PC-3 (cell line): ENCODE data around the gene PTGDS. TPM values are rescaled to one million over a fixed set of nuclear protein-coding genes. Genes with fewer than 3 reads are reported as not detected.

Experiments used
- ATAC-seq: fragments of 200-7000 bp; cut with Tn5 transposase; 2 replicates; pipeline ENCODE4 v1.9.1; 2020; ENCODE audit warnings: mild to moderate bottlenecking, moderate library complexity
- BruUV-seq: library from RNA; stranded (reverse); fragments of 400-500 nt; replicated peaks from 2 replicates; lab custom pipeline; 2021; lab: Mats Ljungman, UMichigan
- CTCF ChIA-PET: fragments of 300-600 bp; sonication (Branson Sonifier 250); formaldehyde crosslinking; loops from one replicate; lab custom pipeline; 2022; ENCODE audit warnings: antibody characterized with exemption; lab: Charles Lee
- POLR2A ChIA-PET: fragments of 300-600 bp; sonication (Branson Sonifier 250); formaldehyde crosslinking; loops from one replicate; lab custom pipeline; 2022; ENCODE audit warnings: antibody characterized with exemption; ENCODE audit not compliant: unreplicated experiment; lab: Charles Lee
- DNase-seq: peaks from one replicate; pipeline ENCODE4 v3.0.0-alpha.2; 2015
- H2AFZ ChIP-seq: fragments of 300-600 bp; sonication (generic); 2 replicates; pipeline ENCODE4 v1.6.0; 2016; ENCODE audit warnings: antibody characterized with exemption, low read length
- H3F3A ChIP-seq: fragments of 300-600 bp; sonication (generic); one replicate; pipeline ENCODE4 v1.6.0; 2017; ENCODE audit warnings: antibody characterized with exemption, low read length, control low read depth, mild to moderate bottlenecking; ENCODE audit not compliant: unreplicated experiment
- H3K27ac ChIP-seq: fragments of 300-600 bp; sonication (generic); 2 replicates; pipeline ENCODE4 v1.5.1; 2016; ENCODE audit warnings: mild to moderate bottlenecking, low read length
- H3K27me3 ChIP-seq: fragments of 300-600 bp; sonication (generic); 2 replicates; pipeline ENCODE4 v1.6.1; 2016; ENCODE audit warnings: low read length, mixed read lengths
- H3K36me3 ChIP-seq: fragments of 300-600 bp; sonication (generic); 2 replicates; pipeline ENCODE4 v1.6.1; 2016; ENCODE audit warnings: low read depth, mixed run types, low read length, mixed read lengths
- H3K4me1 ChIP-seq: fragments of 300-600 bp; sonication (generic); 2 replicates; pipeline ENCODE4 v1.5.1; 2016; ENCODE audit warnings: low read length; ENCODE audit not compliant: insufficient read depth
- H3K4me2 ChIP-seq: fragments of 300-600 bp; sonication (generic); 2 replicates; pipeline ENCODE4 v1.6.0; 2016; ENCODE audit warnings: low read length
- H3K4me3 ChIP-seq: fragments of 300-600 bp; sonication (generic); 2 replicates; pipeline ENCODE4 v1.5.1; 2016; ENCODE audit warnings: mild to moderate bottlenecking, low read length, mixed read lengths
- H3K79me2 ChIP-seq: fragments of 300-600 bp; sonication (generic); 2 replicates; pipeline ENCODE4 v1.6.1; 2017; ENCODE audit warnings: low read length, mixed read lengths
- H3K9ac ChIP-seq: fragments of 300-600 bp; sonication (generic); 2 replicates; pipeline ENCODE4 v1.6.0; 2016; ENCODE audit warnings: mild to moderate bottlenecking, low read length
- H3K9me2 ChIP-seq: fragments of 300-600 bp; sonication (generic); replicated peaks from 2 replicates; pipeline ENCODE4 v1.6.1; 2016; ENCODE audit warnings: mixed run types, low read length, mixed read lengths
- H3K9me3 ChIP-seq: fragments of 300-600 bp; sonication (generic); 2 replicates; pipeline ENCODE4 v1.6.1; 2016; ENCODE audit warnings: low read length, mixed read lengths
- H4K20me1 ChIP-seq: fragments of 300-600 bp; sonication (generic); 2 replicates; pipeline ENCODE4 v1.6.1; 2016; ENCODE audit warnings: low read length, mixed read lengths
- EZH2 ChIP-seq: fragments of 300-600 bp; sonication (generic); IDR thresholded peaks from one replicate; pipeline ENCODE4 v1.6.1; 2017; ENCODE audit warnings: antibody characterized with exemption, mild to moderate bottlenecking, low read length; ENCODE audit not compliant: unreplicated experiment
- EZH2phosphoT487 ChIP-seq: fragments of 300-600 bp; sonication (generic); IDR thresholded peaks from 2 replicates; pipeline ENCODE4 v1.6.1; 2018; ENCODE audit warnings: mild to moderate bottlenecking, antibody characterized with exemption, low read length, borderline replicate concordance
- intact Hi-C: fragments of 100-400 bp; cut with micrococcal nuclease; formaldehyde crosslinking; loops from 2 replicates; pipeline ENCODE4 v1.9.0; 2023
- total RNA-seq: library from RNA; depleted of rRNA; stranded (reverse); fragments of >200 nt; gene quantifications from 2 replicates; pipeline ENCODE4 v1.2.3, GENCODE V29; 2014
- TF ChIP-seq, protein P1 (sequence below): fragments of 300-600 bp; sonication (generic); conservative IDR thresholded peaks from 2 replicates; pipeline ENCODE4 v1.5.1; 2017; ENCODE audit warnings: antibody characterized with exemption, low read depth, mild to moderate bottlenecking, low read length

The PTGDS gene
- total RNA-seq, 1 experiment from 2014 or later = not detected

DNA sequence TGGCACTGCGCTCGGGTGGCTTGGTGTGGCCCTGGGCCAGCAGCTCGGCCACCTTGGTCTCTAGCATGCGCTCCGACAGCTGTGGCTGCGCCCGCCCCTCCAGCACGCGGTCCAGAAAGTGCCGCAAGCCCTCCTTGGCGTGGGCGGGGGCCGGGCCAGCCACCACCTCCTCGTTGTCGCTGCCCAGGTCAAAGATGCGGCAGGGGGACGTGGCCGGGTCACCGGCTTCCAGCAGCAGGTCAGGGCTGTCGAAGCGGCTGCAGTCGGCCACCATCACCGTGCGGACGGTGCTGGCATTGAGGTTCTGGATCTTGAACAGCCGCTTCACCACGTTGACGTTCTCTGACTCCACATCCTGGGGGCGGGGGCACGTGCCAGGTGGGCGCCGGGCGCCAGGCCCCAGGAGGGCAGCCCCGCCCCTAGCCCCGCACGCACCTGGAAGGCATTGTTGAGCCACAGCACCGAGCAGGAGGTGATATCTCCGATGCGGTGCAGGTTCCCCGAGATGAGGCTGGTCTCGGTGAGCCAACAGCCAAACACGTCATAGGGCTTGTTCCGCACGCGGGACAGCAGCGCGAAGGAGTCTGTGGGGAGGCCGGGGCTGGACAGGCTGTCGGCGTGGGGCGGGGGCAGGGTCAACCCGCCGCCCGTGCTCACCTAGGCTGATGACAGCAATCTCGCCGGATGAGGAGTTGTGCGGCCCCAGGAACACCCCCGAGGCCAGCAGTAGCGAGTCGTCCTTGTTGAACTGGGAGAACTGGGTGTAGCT, 35.0 kb upstream of the PTGDS start:
- ChIA-PET CTCF (no interaction called here), POLR2A (no interaction called here)
- DNase-seq (no peak), ATAC-seq (no peak)
- no peaks in the 10 kb centered on the region for H3K9me2 ChIP-seq
- H3K9ac ChIP-seq = no peak overlapping the region
- H3K9me3 ChIP-seq = no peaks in the 10 kb centered on the region
- H3K4me1 ChIP-seq = no peaks in the 10 kb centered on the region; the same call in 1 of the 2 replicates
- H3K27ac ChIP-seq = no peak overlapping the region
- no peaks in the 10 kb centered on the region for H4K20me1 ChIP-seq
- intact Hi-C loops = no loop called here
- BruUV-seq = no TSS peak
- no peak overlapping the region for H2AFZ ChIP-seq
- no peaks in the 10 kb centered on the region; the same call in 1 of the 2 replicates for H3K36me3 ChIP-seq
- H3K27me3 ChIP-seq = no peaks in the 10 kb centered on the region
- no peak overlapping the region; the same call in 1 of the 2 replicates for H3K4me3 ChIP-seq
- TF ChIP-seq, protein P1, sequence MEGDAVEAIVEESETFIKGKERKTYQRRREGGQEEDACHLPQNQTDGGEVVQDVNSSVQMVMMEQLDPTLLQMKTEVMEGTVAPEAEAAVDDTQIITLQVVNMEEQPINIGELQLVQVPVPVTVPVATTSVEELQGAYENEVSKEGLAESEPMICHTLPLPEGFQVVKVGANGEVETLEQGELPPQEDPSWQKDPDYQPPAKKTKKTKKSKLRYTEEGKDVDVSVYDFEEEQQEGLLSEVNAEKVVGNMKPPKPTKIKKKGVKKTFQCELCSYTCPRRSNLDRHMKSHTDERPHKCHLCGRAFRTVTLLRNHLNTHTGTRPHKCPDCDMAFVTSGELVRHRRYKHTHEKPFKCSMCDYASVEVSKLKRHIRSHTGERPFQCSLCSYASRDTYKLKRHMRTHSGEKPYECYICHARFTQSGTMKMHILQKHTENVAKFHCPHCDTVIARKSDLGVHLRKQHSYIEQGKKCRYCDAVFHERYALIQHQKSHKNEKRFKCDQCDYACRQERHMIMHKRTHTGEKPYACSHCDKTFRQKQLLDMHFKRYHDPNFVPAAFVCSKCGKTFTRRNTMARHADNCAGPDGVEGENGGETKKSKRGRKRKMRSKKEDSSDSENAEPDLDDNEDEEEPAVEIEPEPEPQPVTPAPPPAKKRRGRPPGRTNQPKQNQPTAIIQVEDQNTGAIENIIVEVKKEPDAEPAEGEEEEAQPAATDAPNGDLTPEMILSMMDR = no peak
- TF ChIP-seq EZH2 (no peak), EZH2phosphoT487 (no peak)
- H3K4me2 ChIP-seq = peak overlapping the region; percentile 98
- peaks cover 26% of the 10 kb centered on the region for H3K79me2 ChIP-seq
- H3F3A ChIP-seq = no peaks in the 10 kb centered on the region

DNA sequence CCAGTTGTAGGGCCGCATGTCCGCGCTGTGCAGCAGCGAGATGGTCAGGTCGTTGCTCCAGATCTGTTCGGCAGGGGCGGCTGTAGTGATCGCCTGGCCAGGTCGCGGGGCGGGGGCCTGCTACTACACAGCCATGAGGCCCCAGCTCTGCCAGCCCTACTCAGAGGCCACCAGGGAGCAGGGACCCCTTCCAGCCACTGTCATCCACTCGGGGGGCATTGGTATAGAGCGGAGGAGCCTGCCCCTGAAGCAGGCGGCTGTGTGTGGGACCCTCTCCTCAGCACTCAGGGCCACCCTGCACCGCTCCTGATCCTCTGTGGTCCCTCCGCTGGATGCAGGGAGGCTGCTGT, 34.4 kb upstream of the PTGDS start:
- DNase-seq (no peak), ATAC-seq (no peak)
- Histone ChIP-seq H3K27ac (no peak overlapping the region), H3K9me2 (no peaks in the 10 kb centered on the region), H2AFZ (no peak overlapping the region), H3K36me3 (no peaks in the 10 kb centered on the region; the same call in 1 of the 2 replicates), H3K9ac (peak overlapping the region; percentile 83; the same call in 1 of the 2 replicates), H3K9me3 (no peaks in the 10 kb centered on the region), H3K4me2 (peak overlapping the region; percentile 98), H3K4me3 (peak overlapping the region; percentile 71), H3K4me1 (peaks cover under 1% of the 10 kb centered on the region; the same call in 1 of the 2 replicates), H3K27me3 (no peaks in the 10 kb centered on the region), H3K79me2 (peaks cover 26% of the 10 kb centered on the region), H3F3A (no peaks in the 10 kb centered on the region), H4K20me1 (no peaks in the 10 kb centered on the region)
- no TSS peak for BruUV-seq
- no peak for TF ChIP-seq EZH2
- TF ChIP-seq, protein P1 = no peak
- TF ChIP-seq EZH2phosphoT487 = no peak
- intact Hi-C loops = no loop called here
- CTCF ChIA-PET = no interaction called here
- POLR2A ChIA-PET = no interaction called here
